ENCODE data around the gene CNPY1.

Gene CNPY1

DNA sequence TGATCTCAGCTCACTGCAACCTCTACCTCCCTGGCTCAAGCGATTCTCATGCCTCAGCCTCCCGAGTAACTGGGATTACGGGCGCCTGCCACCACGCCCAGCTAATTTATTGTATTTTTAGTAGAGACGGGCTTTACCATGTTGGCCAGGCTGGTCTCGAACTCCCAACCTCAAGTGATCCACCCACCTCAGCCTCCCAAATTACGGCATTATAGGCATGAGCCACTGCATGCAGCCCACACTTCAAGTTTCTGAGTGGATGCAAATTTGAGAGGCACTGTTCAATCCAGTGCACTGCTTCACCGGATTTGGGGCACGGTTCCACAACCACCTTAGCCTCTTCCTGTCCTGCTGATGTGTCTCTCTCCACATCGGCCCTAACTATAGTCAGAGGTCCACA lies 16.5 kb downstream of the CNPY1 start:
- H3K4me3 ChIP-seq (replicated peaks; ENCODE audit: low read depth, low read length), result no peak overlapping the region
- no peak for DNase-seq (ENCODE audit: low read depth)
- TF ChIP-seq, protein P1, sequence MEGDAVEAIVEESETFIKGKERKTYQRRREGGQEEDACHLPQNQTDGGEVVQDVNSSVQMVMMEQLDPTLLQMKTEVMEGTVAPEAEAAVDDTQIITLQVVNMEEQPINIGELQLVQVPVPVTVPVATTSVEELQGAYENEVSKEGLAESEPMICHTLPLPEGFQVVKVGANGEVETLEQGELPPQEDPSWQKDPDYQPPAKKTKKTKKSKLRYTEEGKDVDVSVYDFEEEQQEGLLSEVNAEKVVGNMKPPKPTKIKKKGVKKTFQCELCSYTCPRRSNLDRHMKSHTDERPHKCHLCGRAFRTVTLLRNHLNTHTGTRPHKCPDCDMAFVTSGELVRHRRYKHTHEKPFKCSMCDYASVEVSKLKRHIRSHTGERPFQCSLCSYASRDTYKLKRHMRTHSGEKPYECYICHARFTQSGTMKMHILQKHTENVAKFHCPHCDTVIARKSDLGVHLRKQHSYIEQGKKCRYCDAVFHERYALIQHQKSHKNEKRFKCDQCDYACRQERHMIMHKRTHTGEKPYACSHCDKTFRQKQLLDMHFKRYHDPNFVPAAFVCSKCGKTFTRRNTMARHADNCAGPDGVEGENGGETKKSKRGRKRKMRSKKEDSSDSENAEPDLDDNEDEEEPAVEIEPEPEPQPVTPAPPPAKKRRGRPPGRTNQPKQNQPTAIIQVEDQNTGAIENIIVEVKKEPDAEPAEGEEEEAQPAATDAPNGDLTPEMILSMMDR (IDR thresholded peaks at IDR 0.05; ENCODE audit: low read length, missing control alignments), result no peak

DNA sequence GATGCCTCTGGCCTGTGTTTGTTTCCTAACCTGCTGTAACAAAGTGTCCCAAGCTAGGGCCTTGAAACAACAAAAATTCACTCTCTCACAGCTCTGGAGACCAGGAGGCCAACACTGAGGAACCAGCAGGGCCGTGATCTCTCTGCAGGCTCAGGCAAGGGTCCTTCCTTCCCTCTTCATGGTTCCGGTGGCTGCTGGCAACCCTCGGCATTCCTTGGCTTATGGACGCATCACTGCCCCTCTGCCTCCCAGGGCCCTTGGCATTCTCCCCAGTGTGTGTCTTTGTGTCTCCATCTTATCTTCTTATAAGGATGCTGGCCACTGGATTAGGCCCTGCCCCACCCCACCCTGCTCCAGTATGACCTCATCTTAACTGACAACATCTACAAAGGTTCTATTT lies 17.0 kb downstream of the CNPY1 start:
- no peak for DNase-seq (ENCODE audit: low read depth)
- H3K4me3 ChIP-seq (replicated peaks; ENCODE audit: low read depth, low read length), result no peak overlapping the region
- TF ChIP-seq, protein P1 (IDR thresholded peaks at IDR 0.05; ENCODE audit: low read length, missing control alignments), result no peak

DNA sequence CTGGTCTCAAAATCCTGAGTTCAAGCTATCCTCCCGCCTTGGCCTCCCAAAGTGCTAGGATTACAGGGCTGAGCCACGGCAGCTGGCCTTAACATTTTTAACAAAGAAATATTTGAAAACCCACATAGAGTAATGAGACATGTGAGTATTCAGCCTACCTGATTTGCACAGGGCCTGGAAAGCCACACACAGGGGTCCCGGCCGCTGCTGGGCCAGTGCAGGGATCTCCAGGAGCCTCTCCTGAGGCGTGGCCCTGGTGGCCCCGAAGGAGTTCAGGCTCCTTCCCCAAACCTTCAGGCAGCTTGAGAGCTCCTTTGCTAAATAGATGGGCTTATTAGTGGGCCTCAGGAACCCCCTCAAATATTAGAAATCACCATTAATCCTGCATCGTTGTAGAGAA lies 18.7 kb downstream of the CNPY1 start:
- TF ChIP-seq, protein P1 (IDR thresholded peaks at IDR 0.05; ENCODE audit: low read length, missing control alignments), result no peak
- no peak for DNase-seq (ENCODE audit: low read depth)

DNA sequence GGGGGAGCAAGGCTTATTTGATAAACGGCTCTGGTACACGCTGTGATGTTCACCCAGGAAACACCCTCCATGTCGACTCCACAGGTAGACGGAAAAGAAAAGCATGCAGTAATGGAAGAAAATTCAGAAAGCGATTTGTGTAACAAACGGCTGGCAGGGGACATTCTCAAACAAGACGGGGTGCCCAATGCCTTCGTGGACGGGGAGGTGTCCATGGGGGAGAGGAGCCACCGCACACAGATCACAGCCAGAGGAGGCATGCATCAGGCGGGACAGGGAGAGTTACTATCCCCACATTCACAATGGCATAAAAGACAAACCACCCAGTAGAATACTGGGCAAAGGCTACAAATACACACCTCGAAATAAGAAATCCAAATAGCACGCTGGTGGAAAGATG lies 20.1 kb downstream of the CNPY1 start:
- DNase-seq (ENCODE audit: low read depth), result no peak
- H3K4me3 ChIP-seq (replicated peaks; ENCODE audit: low read depth, low read length), result no peak overlapping the region
- TF ChIP-seq, protein P1 (IDR thresholded peaks at IDR 0.05; ENCODE audit: low read length, missing control alignments), result no peak

More for the DNA sequence above, 18.7 kb downstream of the CNPY1 start:
- H3K4me3 ChIP-seq (replicated peaks; ENCODE audit: low read depth, low read length), result no peak overlapping the region

DNA sequence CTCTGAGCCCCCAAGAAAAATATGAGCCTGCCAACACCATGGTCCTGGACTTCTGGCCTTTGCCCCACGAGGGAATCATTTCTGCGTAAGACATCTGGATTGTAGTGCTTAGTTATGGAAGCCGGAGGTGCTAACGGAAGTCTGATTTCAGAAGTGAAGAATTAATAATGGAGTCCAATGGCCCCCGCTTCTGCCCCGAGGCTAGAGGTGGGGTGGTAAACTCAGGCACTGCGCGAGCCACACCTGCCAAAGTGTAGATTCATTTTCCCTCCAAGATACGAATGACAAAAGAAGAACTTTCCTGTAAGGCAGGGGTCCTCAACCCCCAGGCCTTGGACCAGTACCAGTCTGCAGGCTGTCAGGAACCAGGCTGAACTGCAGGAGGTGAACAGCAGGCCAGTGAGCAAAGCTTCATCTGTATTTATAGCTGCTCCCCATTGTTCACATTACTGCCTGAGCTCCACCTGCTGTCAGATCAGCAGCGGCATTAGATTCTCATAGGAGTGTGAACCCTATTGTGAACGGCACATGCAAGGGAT lies 22.3 kb downstream of the CNPY1 start:
- no peak overlapping the region for H3K4me3 ChIP-seq (replicated peaks; ENCODE audit: low read depth, low read length)
- TF ChIP-seq, protein P1 (IDR thresholded peaks at IDR 0.05; ENCODE audit: low read length, missing control alignments), result no peak
- DNase-seq (ENCODE audit: low read depth), result no peak

DNA sequence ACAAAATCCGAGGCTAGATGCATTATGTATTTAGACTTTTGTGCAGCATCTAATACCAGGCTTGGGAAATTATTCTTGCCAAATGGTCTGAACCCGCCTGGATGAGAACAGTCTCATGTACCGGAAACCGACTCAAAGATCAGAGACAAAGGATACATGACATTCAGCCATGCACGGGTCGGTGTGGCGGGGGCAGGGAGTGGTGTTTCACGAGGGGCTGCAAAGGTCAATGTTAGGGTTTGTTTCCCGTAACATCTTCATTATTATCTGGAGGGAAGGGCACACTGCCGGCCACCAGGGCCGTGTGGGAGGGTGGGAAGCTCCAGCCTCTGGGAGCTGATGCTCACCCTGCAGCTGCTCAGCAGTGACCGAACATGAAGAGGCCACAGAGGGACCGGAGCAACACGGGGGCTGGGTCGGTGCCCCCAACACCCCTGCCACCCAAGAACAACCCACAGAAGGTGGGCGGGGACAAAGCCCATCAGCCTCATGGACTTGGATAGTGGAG lies 23.1 kb downstream of the CNPY1 start:
- DNase-seq (ENCODE audit: low read depth), result no peak
- no peak overlapping the region for H3K4me3 ChIP-seq (replicated peaks; ENCODE audit: low read depth, low read length)

More for the DNA sequence above, 23.1 kb downstream of the CNPY1 start:
- TF ChIP-seq, protein P1 (IDR thresholded peaks at IDR 0.05; ENCODE audit: low read length, missing control alignments), result no peak
